Ramos (cell line): Measurements from ENCODE around the gene YY1.
"Not testable (repeated sequence)": the region's sequence is repeated elsewhere in the genome, so short reads cannot be mapped to it uniquely, and the experiment has no call there.

Source experiments
- in situ Hi-C: fragments of 300-500 bp; cut with MboI; formaldehyde crosslinking; loops from one replicate; pipeline ENCODE4 v1.14.3; 2022; ENCODE audit warnings: low sequenced_read_pairs; ENCODE audit not compliant: unreplicated experiment

YY1 gene

GRCh38 chr14:100281286-100282082, 42.5 kb downstream of the YY1 start:
- in situ Hi-C loops, result no loop called here

GRCh38 chr14:100282083-100282350, 43.1 kb downstream of the YY1 start:
- in situ Hi-C loops, result no loop called here

- in situ Hi-C loops, result no loop called here
Measured at GRCh38 chr14:100282766-100283419, 43.9 kb downstream of the YY1 start.

GRCh38 chr14:100283436-100283835, 44.5 kb downstream of the YY1 start:
- in situ Hi-C loops, result not testable (repeated sequence)

- in situ Hi-C loops, result no loop called here
Measured at GRCh38 chr14:100283984-100284881, 45.3 kb downstream of the YY1 start.

- in situ Hi-C loops, result no loop called here
Measured at GRCh38 chr14:100285021-100285912, 46.3 kb downstream of the YY1 start.

GRCh38 chr14:100285913-100286400, 47.0 kb downstream of the YY1 start:
- in situ Hi-C loops, result no loop called here

GRCh38 chr14:100286484-100287191, 47.7 kb downstream of the YY1 start:
- in situ Hi-C loops, result no loop called here

GRCh38 chr14:100287202-100287997, 48.5 kb downstream of the YY1 start:
- in situ Hi-C loops, result no loop called here

GRCh38 chr14:100287998-100288295, 49.0 kb downstream of the YY1 start:
- in situ Hi-C loops, result not testable (repeated sequence)

GRCh38 chr14:100288382-100289185, 49.6 kb downstream of the YY1 start:
- in situ Hi-C loops, result no loop called here

- in situ Hi-C loops, result no loop called here
Measured at GRCh38 chr14:100289916-100290606, 51.1 kb downstream of the YY1 start.

GRCh38 chr14:100290607-100291304, 51.8 kb downstream of the YY1 start:
- in situ Hi-C loops, result no loop called here

- in situ Hi-C loops, result no loop called here
Measured at GRCh38 chr14:100291305-100292075, 52.5 kb downstream of the YY1 start.

GRCh38 chr14:100292301-100292775, 53.4 kb downstream of the YY1 start:
- in situ Hi-C loops, result no loop called here
